HG02870 (cell line): ENCODE data around the gene LETM1.
"Not testable (repeated sequence)": the region's sequence is repeated elsewhere in the genome, so short reads cannot be mapped to it uniquely, and the experiment has no call there.

Source experiments
- ATAC-seq: cut with Tn5 transposase; IDR thresholded peaks from one replicate; pipeline ENCODE4 v1.9.1; 2021; ENCODE audit warnings: mild to moderate bottlenecking, moderate library complexity; ENCODE audit not compliant: unreplicated experiment

Gene LETM1

GRCh38 chr4:1852904-1853623, 2.9 kb downstream of the LETM1 start:
- no peak for ATAC-seq

GRCh38 chr4:1851575-1852410, 4.2 kb downstream of the LETM1 start:
- ATAC-seq: no peak

GRCh38 chr4:1851160-1851559, 4.8 kb downstream of the LETM1 start:
- no peak for ATAC-seq

- no peak for ATAC-seq
These were observed 5.7 kb downstream of the LETM1 start for GRCh38 chr4:1850276-1850675.

GRCh38 chr4:1846580-1846979, 9.4 kb downstream of the LETM1 start:
- peak; percentile 72 for ATAC-seq

GRCh38 chr4:1844618-1845017, 11.3 kb downstream of the LETM1 start:
- not testable (repeated sequence) for ATAC-seq

GRCh38 chr4:1843852-1844251, 12.1 kb downstream of the LETM1 start:
- no peak for ATAC-seq

GRCh38 chr4:1842993-1843448, 12.9 kb downstream of the LETM1 start:
- no peak for ATAC-seq

GRCh38 chr4:1842339-1842895, 13.5 kb downstream of the LETM1 start:
- no peak for ATAC-seq

GRCh38 chr4:1841887-1842210, 14.1 kb downstream of the LETM1 start:
- ATAC-seq: no peak

GRCh38 chr4:1841201-1841886, 14.6 kb downstream of the LETM1 start:
- no peak for ATAC-seq

- no peak for ATAC-seq
These were observed 16.7 kb downstream of the LETM1 start for GRCh38 chr4:1839282-1839681.

- no peak for ATAC-seq
These were observed 18.9 kb downstream of the LETM1 start for GRCh38 chr4:1837069-1837468.

- ATAC-seq: no peak
These were observed 19.3 kb downstream of the LETM1 start for GRCh38 chr4:1836650-1837049.

GRCh38 chr4:1835836-1836235, 20.1 kb downstream of the LETM1 start:
- ATAC-seq: not testable (repeated sequence)

GRCh38 chr4:1834047-1834775, 21.7 kb downstream of the LETM1 start:
- ATAC-seq: peak; percentile 64

- no peak for ATAC-seq
These were observed 22.5 kb downstream of the LETM1 start for GRCh38 chr4:1833307-1834046.

- no peak for ATAC-seq
These were observed 23.3 kb downstream of the LETM1 start for GRCh38 chr4:1832690-1833089.

GRCh38 chr4:1831331-1831730, 24.6 kb downstream of the LETM1 start:
- ATAC-seq: no peak

- no peak for ATAC-seq
These were observed 25.2 kb downstream of the LETM1 start for GRCh38 chr4:1830642-1831228.
